ENCODE results near the gene ADAMTS1.
"Not testable (repeated sequence)": the region's sequence is repeated elsewhere in the genome, so short reads cannot be mapped to it uniquely, and the experiment has no call there.

ADAMTS1 gene

DNA sequence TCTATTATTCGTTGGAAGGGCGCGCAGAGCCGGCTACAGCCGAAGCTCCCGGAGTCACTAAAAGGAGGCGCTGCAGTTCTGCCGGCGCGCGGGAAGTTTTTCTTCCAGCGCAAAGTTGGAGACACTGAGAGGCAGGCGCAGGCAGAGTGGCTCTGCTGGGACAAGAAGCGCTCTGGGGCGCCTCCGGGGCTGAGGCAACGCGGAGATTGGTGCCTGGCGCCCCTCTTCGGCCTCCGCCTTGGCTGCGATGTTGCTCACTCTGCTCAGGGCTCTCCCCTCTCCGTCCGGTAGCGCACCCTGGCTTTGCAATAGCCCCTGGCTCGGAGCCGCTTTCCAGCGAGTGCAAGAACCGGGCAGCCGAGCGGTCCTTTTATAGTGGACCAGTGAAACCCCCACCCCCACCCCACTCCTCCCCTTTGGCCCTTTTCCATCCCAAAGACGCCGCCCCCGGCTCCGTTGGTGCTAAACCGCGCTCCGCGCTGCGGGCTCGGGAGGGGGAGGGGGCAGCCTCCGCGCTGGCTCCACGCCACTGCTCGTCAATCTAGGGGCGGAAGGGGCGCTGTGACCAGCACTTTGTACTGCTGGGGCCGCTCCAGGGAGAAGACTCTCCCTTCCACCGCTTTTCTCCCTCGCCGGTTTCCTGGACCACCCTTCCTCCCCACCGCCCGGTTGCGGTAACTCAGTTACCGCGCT lies at the start of gene ADAMTS1:
TSS of gene ADAMTS1 (minus strand) at position 344 of the 693 bp plus-strand sequence. CDS start 455 bp downstream, outside the sequence.
- in situ Hi-C loops (cut with MboI; ENCODE audit: low sequenced_read_pairs): loop anchor here (25.0 kb wide), 1 partner anchor 867 kb away; no protein-coding TSS in a partner anchor

DNA sequence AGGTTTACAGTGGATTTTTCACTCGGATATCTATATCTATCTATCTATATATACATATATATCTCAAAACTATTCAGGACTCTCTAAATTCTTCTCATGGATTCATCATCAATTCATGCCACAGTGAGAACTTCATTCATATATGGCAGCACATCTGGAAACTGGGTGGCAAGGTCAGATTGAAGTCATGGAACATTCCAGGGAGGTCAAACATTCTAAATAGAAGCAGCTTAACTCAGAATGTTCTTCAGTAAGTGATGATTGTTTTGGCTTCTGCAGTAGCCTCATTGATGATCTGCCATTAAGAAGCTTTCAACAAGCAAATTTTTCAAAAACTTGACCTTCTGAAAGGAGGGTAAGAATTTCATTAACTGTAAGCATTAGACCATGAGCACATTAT lies 46.9 kb upstream of the ADAMTS1 start:
- in situ Hi-C loops (cut with MboI; ENCODE audit: low sequenced_read_pairs): no loop called here

DNA sequence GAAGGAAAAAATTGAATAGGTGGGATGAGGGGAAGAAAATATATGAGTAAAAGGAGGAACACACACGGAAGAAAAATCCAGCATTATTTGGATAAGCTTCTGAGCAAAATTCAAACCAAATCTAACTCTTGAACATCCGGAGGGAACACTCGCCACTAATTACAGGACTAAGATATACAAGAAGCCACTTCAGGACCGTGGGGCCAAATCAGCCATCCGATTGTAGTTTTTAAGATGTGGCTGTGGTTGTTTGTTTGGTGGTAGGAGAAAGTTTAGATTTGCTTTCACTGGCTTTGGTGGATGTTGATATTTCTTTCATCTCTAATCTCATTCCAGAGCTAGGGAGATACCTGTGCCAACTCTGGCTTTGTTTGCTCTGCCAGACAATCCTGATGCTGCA lies 43.7 kb upstream of the ADAMTS1 start:
- in situ Hi-C loops (cut with MboI; ENCODE audit: low sequenced_read_pairs): no loop called here

DNA sequence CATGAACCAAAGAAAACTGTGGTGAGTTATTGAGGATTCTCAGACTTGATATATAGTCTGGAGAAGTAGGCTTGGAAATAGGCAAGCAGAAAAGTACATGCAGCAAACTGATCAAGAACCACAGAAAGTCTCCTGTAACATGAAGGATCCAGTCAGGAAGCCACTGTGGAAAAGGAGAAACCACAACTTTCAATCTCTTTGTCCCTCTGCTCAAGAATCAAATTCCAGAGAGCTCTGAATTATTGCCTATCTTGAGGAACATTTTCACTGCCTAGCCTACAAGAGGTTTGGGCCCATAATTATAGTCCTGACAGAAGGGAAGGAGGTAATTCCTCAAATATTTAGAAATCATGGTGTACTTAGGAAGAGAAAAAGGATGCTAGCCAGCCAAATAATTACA lies 43.0 kb upstream of the ADAMTS1 start:
- in situ Hi-C loops (cut with MboI; ENCODE audit: low sequenced_read_pairs): no loop called here

DNA sequence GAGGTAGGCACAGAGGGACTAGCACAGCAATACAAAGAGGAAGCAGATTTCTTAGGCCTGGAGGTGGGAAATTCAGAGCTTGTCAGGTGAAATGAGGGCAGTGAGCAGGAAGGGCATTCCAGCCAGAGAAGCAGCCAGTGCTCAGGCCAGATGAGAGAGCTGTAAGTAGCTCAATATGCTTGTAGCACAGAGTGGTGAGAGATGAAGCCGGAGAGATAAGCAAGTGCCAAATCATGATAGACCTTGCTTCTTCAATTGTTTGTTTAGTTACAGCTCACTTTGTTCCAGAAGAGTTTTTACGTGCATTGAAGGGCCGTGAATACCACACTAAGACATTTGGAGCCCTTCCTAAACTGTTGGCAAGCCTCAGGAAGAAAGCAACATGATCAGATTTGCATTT lies 42.0 kb upstream of the ADAMTS1 start:
- in situ Hi-C loops (cut with MboI; ENCODE audit: low sequenced_read_pairs): no loop called here

DNA sequence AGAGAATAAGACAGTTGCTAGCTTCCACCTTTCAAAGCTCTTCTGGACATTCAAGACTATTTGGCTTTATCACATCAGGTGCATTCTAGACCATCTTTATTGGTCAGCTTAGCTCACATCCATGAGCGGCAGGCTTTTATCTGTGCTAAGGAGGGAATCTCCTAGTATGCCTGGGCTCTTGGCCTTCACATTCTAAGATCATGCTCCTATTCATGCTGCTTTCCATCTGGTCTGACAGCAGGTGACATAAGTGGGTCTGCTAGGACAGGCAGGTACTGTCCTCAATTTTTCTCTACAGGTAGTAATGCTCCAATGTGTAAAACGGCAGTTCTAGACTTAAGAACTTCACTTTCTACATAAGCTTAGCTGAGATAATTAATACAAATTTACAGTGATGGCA lies 39.2 kb upstream of the ADAMTS1 start:
- in situ Hi-C loops (cut with MboI; ENCODE audit: low sequenced_read_pairs): no loop called here

DNA sequence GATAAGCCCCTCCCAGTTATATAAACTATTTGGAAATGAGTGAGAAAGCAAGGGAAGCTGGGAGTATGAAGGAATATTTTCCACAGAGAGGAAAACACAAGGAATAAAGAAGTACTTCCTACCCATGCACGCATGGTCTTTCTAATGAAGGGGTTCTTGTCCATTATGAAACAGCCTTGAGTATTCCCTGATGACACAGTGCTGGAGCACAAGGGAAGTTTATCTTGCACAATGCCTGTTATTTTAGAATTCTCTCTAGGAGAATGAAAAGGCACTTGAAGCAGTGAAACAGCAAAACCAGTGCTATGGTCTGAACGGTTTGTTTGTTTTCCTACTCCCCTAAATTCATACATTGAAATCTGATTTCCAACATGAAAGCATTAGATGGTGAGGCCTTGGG lies 38.6 kb upstream of the ADAMTS1 start:
- in situ Hi-C loops (cut with MboI; ENCODE audit: low sequenced_read_pairs): no loop called here

DNA sequence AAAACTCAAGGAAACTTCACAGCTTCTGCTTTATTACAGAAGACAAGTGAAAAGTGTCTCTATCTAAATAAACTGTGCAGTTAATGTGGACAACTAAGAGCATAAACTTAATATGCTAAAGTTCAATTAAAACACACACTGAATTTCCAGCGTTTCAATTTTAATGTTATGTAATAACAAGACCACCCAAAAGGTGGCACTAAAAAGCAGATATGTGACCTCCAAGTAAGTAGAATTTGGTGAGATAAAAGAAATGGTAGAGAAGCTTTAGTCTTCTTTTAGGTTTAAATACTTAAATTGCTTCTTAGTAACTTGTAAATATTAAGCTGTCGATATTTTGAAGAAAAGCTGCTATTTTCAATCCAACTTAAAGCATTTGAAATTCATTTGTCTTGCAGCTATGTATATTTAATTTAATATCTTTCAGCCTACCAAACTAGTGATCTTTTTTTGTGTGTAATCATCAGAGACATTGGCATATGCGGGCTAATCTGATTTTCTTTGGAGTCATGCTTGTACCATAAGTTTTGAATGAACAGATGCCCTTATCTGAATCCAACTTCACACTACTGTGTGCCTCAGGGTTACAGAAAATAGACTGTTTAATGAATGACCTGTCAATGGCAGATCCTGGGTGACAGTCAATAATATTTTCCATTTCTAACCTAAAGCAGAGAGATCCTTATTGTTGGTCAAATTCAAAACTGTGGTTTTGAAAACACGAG lies 36.5 kb upstream of the ADAMTS1 start:
- in situ Hi-C loops (cut with MboI; ENCODE audit: low sequenced_read_pairs): no loop called here

DNA sequence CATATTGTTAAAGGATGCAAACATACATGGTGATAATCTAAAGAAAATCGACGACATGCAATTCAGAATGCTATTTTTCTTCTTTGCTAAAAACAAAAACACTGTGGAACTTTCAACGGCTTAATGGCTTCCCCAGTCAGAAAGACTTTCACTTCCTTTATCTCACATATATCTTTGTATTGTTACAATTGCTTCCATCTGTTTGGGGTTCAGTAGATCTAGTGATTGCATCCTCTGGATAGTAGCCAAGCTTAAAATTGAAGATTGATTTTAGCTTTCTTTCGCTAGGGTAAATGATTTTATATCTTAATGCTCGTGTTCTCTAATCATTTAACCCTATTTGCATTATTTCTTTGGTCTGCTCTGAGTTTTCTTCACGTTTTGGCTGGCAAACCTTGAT lies 31.8 kb upstream of the ADAMTS1 start:
- in situ Hi-C loops (cut with MboI; ENCODE audit: low sequenced_read_pairs): no loop called here

DNA sequence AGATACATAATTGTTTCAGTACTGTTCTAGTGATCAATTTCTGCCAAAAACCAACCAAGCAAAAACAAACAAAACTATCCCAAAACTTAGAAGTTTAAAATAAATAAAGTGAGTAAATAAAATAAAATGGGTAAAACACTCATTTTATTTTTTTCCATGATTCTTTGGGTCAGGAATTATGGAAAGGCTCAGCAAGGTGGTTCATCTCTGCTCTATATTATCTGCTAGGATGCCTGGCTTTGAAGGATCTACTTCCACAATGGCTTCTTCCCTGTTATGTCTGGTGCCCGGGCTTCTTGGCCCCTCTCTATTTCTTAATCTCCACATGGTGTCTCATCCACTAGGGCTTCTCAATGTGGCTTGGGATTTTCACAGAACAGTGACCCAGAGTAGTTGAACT lies 29.1 kb upstream of the ADAMTS1 start:
- in situ Hi-C loops (cut with MboI; ENCODE audit: low sequenced_read_pairs): no loop called here

DNA sequence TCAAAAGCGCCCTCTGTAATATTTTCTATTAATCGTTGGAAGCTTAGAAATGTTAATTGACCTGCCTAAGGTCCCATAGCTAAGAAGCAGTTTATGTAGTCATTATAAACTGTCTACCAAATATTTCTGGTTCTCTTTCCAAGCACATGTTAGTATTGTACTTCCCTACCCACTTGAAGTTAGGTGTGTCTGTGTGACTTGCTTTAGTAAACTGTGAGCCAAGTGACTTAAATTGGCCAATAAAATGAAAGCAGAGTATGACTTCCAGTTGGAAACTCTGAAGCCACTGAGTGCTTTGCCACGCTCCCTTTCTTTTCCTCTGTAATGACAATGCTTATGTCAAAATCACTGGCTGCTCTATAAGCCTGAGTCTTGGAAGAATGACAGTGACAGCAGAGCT lies 20.6 kb upstream of the ADAMTS1 start:
- in situ Hi-C loops (cut with MboI; ENCODE audit: low sequenced_read_pairs): no loop called here

DNA sequence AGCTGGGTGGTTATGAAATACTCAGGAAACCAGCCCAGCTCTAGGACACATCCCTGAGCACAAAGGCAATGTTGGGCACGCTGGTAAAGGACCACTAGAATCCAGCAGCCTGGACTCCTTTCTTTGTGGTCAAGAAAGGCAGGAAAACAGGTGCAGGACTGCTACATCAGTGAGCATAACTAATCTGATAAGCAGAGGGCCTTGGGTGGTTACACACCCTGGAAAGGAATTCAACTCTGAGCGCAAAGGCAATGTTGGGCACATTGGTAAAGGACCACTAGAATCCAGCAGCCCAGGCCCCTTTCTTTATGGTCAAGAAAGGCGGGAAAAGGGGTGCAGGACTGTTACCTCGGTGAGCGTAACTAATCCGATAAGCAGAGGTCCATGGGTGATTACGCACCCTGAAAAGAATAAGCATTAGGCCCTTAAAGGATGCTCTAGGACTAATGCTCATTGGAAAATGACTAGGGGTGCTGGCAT lies 11.7 kb upstream of the ADAMTS1 start:
- in situ Hi-C loops (cut with MboI; ENCODE audit: low sequenced_read_pairs): not testable (repeated sequence)

DNA sequence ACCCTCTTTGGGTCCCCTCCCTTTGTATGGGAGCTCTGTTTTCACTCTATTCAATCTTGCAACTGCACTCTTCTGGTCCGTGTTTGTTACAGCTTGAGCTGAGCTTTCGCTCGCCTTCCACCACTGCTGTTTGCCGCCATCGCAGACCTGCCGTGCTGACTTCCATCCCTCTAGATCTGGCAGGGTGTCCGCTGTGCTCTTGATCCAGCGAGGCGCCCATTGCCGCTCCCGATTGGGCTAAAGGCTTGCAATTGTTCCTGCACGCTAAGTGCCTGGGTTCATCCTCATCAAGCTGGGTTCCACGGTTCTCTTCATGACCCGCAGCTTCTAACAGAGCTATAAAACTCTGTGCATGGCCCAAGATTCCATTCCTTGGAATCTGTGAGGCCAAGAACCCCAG lies 9.5 kb upstream of the ADAMTS1 start:
- in situ Hi-C loops (cut with MboI; ENCODE audit: low sequenced_read_pairs): not testable (repeated sequence)

DNA sequence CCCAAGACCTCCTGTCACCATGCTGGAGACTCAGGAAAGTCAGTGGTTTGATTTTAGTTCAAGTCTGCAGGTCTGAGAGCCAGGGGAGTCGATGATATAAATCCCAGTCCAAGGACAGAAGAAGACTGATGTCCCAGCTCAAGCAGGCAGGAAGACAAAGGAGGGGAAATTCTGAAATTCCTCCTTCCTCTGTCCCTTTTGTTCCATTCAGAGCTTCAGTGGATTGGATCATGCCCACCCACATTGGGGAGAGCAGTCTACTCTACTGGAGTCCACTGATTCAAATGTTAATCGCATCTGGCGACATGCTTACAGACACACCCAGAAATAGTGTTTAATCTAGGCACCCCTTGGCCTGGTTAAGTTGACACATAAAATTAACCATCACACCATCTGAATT lies 7.2 kb upstream of the ADAMTS1 start:
- in situ Hi-C loops (cut with MboI; ENCODE audit: low sequenced_read_pairs): no loop called here

DNA sequence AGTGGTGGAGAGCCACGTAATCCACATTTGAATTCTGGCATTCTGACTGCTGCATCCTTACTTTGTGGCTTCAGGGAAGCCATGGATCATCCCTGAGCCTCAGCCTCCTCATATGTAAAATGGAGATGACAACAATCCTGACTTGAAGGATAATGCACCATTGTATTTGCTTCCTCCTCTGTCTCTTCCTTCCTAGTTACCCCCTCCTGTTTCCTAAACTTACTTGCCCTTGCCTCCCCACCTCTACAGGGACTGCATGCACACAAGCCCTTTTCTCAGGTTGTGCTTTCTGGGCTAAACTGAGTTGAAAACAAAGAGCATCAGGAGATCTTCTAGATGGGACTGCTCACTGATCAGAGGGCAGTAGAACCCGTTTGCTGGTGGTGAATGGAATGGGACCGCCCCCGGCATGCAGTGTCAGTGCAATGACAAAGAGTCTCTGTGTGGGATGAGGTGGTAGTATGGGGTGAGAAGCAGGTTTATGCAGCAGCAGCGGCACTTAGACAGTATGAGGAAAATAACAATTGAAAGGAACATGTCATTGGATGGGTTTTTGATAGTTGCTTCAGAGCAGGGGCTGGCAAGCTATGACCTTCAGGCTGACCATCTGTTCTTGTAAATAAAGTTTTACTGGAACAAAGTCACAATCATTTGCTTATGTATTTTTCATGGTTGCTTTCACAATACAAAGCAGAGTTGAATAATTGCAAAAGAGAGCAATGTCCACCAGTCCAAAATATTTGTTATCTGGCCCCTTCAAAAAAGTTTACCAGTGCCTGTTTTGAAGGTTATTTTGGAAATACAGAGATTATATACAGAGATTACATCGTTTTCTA lies 6.1 kb upstream of the ADAMTS1 start:
- in situ Hi-C loops (cut with MboI; ENCODE audit: low sequenced_read_pairs): no loop called here

DNA sequence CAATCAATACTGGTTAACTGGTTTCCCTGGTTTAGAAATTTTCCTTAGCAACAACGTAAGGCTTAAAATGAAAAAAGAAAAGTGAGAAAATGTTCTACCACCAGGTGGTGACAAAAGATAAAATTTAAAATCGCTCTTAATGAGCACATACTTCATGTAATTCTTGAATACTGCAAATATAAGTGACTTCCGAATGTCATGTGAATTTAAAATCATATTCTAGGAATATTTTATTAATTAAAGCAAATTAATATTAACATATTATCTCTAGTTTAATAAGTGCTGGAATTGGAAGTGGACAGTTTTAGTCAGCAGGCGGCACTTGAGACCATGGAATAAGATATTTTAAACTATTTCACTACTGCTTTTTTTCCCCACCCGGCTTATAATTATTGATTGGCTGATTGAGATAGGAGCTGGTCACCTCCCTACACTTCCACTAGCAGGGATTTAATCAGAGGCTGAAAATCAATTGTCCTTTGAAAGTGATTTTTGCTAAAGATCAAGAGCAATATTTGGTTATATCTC lies 5.0 kb upstream of the ADAMTS1 start:
- in situ Hi-C loops (cut with MboI; ENCODE audit: low sequenced_read_pairs): no loop called here

DNA sequence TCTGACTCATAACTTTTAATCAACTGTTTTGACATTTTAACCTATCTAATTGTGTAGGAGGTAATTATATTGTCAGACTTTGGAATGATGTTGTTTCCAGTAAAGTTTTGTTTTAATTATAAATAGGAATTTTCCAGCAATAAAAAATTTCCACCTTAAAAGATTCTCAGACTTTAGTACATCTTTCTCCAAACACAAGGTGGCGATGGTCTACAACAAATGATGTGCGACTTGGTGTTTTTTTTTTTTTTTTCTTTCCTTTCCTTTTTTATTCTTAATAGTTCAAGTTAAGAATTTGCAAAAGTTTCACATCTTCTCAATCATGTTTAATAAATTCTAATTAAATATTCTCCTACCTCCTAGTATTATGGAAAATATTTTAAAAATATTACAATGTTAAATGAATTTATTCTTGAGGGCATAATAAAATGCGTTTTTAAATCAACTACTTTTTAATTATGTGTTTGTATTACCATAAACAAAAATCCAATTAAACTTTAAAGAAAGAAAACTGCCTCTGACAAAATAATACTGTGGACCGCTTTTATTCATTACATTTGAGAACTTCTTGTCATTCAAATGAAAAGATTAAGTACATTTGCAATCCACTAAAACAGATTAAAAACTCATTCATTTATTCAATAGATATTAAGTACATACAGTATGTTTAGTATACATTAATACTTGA lies 4.4 kb upstream of the ADAMTS1 start:
- in situ Hi-C loops (cut with MboI; ENCODE audit: low sequenced_read_pairs): loop anchor here (25.0 kb wide), 1 partner anchor 863 kb away; no protein-coding TSS in a partner anchor

DNA sequence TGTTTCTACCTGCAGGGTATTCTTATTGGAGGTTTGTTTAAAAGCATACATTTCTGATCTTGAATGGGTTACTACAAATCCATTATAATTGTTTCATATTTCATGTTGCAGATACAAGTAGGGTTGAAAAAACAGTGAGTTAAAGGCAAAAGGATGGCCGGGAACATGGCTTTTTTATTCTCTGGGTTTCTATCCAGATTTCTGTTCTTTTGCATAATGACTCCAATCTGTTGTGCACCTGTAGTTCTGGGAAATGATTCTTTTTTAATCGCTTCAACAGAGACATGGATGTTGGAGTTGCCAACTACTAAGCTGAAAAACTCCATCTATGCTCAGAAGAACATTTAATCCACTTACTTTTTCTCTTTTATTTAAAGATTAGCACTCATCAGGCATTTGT lies 2.7 kb upstream of the ADAMTS1 start:
- in situ Hi-C loops (cut with MboI; ENCODE audit: low sequenced_read_pairs): loop anchor here (25.0 kb wide), 1 partner anchor 864 kb away; no protein-coding TSS in a partner anchor

DNA sequence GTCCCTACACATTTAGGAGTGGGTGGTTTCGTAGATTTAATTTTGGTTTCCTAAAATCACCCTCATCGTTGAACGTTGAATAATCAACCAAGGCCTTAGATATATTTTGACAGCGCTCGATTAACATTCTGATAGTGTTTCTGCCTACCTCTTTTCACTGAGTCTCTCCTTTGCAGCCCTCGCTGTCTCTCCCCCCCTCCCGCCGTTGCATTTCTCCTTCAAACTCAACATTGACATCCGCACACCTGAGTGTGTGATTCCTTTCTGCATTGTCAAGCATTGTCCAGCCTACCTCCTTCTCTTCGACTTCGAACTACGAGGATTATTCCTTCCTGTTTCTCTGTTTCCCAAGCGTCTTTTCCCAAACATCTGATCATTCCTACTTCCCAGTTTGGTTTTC lies 1.8 kb upstream of the ADAMTS1 start:
- in situ Hi-C loops (cut with MboI; ENCODE audit: low sequenced_read_pairs): loop anchor here (25.0 kb wide), 1 partner anchor 865 kb away; no protein-coding TSS in a partner anchor
